ENCODE data around the gene PNO1.
A peak's percentile ranks its signal among the peaks of the same experiment; 100 is the strongest.

The PNO1 gene

GRCh38 chr2:68222287-68222686, 64.6 kb downstream of the PNO1 start:
- H3K4me2 ChIP-seq (ENCODE audit: low read length) = no peak overlapping the region
- H3K27ac ChIP-seq = no peak overlapping the region
- H3K36me3 ChIP-seq (ENCODE audit: control insufficient read depth, insufficient read depth, low read length) = no peaks in the 10 kb centered on the region
- H3K9me3 ChIP-seq (ENCODE audit: control insufficient read depth, low read length) = no peaks in the 10 kb centered on the region
- H3K79me2 ChIP-seq = peaks cover 33% of the 10 kb centered on the region
- peaks cover 12% of the 10 kb centered on the region for H3K4me1 ChIP-seq
- H2AFZ ChIP-seq = no peak overlapping the region
- no peaks in the 10 kb centered on the region for H3K27me3 ChIP-seq (ENCODE audit: control insufficient read depth, insufficient read depth, low read length)
- H3K4me3 ChIP-seq (ENCODE audit: low read depth, low read length) = no peak overlapping the region
- no peak for TF ChIP-seq CTCF (IDR thresholded peaks at IDR 0.05)
- H3K9ac ChIP-seq = no peak overlapping the region

GRCh38 chr2:68223419-68223818, 65.7 kb downstream of the PNO1 start:
- no peak for TF ChIP-seq CTCF (IDR thresholded peaks at IDR 0.05)
- no peak overlapping the region for H3K27ac ChIP-seq

GRCh38 chr2:68225119-68225632, 67.5 kb downstream of the PNO1 start:
- TF ChIP-seq CTCF (IDR thresholded peaks at IDR 0.05) = peak; percentile 33
- Histone ChIP-seq H3K27ac (no peak overlapping the region), H3K27me3 (ENCODE audit: control insufficient read depth, insufficient read depth, low read length) (no peaks in the 10 kb centered on the region), H2AFZ (no peak overlapping the region), H3K4me1 (peaks cover 6% of the 10 kb centered on the region), H3K4me2 (ENCODE audit: low read length) (peak overlapping the region; percentile 2), H3K36me3 (ENCODE audit: control insufficient read depth, insufficient read depth, low read length) (no peaks in the 10 kb centered on the region), H3K9me3 (ENCODE audit: control insufficient read depth, low read length) (no peaks in the 10 kb centered on the region), H3K9ac (no peak overlapping the region), H3K4me3 (ENCODE audit: low read depth, low read length) (no peak overlapping the region), H3K79me2 (peaks cover 39% of the 10 kb centered on the region)

More at GRCh38 chr2:68223419-68223818, 65.7 kb downstream of the PNO1 start:
- no peaks in the 10 kb centered on the region for H3K36me3 ChIP-seq (ENCODE audit: control insufficient read depth, insufficient read depth, low read length)
- no peaks in the 10 kb centered on the region for H3K9me3 ChIP-seq (ENCODE audit: control insufficient read depth, low read length)
- peaks cover 12% of the 10 kb centered on the region for H3K4me1 ChIP-seq
- H2AFZ ChIP-seq = no peak overlapping the region
- H3K9ac ChIP-seq = no peak overlapping the region
- no peak overlapping the region for H3K4me3 ChIP-seq (ENCODE audit: low read depth, low read length)
- H3K27me3 ChIP-seq (ENCODE audit: control insufficient read depth, insufficient read depth, low read length) = no peaks in the 10 kb centered on the region
- no peak overlapping the region for H3K4me2 ChIP-seq (ENCODE audit: low read length)
- peaks cover 33% of the 10 kb centered on the region for H3K79me2 ChIP-seq

All from parathyroid adenoma (tissue), 2 donors.